ENCODE results near the gene TRIML2.

The TRIML2 gene

GRCh38 chr4:188121530-188121929, 12.1 kb upstream of the TRIML2 start:
- no peak for TF ChIP-seq CTCF (conservative IDR thresholded peaks at IDR 0.05; ENCODE audit: low read depth, low read length)
- H3K4me3 ChIP-seq (ENCODE audit: low read length) = no peak overlapping the region
- no peak for DNase-seq (ENCODE audit: low read depth)

GRCh38 chr4:188117631-188118324, 8.4 kb upstream of the TRIML2 start:
- H3K4me3 ChIP-seq (ENCODE audit: low read length) = no peak overlapping the region
- DNase-seq (ENCODE audit: low read depth) = no peak
- TF ChIP-seq CTCF (conservative IDR thresholded peaks at IDR 0.05; ENCODE audit: low read depth, low read length) = no peak

GRCh38 chr4:188113156-188113555, 3.8 kb upstream of the TRIML2 start:
- DNase-seq (ENCODE audit: low read depth) = peak; percentile 63
- H3K4me3 ChIP-seq (ENCODE audit: low read length) = no peak overlapping the region
- TF ChIP-seq CTCF (conservative IDR thresholded peaks at IDR 0.05; ENCODE audit: low read depth, low read length) = no peak

GRCh38 chr4:188111955-188112354, 2.6 kb upstream of the TRIML2 start:
- H3K4me3 ChIP-seq (ENCODE audit: low read length) = no peak overlapping the region
- no peak for TF ChIP-seq CTCF (conservative IDR thresholded peaks at IDR 0.05; ENCODE audit: low read depth, low read length)
- no peak for DNase-seq (ENCODE audit: low read depth)

GRCh38 chr4:188110741-188111471, 1.5 kb upstream of the TRIML2 start:
- DNase-seq (ENCODE audit: low read depth) = peak; percentile 46
- H3K4me3 ChIP-seq (ENCODE audit: low read length) = no peak overlapping the region
- TF ChIP-seq CTCF (conservative IDR thresholded peaks at IDR 0.05; ENCODE audit: low read depth, low read length) = no peak

- H3K4me3 ChIP-seq (ENCODE audit: low read length) = no peak overlapping the region
- no peak for TF ChIP-seq CTCF (conservative IDR thresholded peaks at IDR 0.05; ENCODE audit: low read depth, low read length)
- no peak for DNase-seq (ENCODE audit: low read depth)
Measured at GRCh38 chr4:188110036-188110435, 633 bp upstream of the TRIML2 start.
